Right ventricle myocardium superior (tissue), 1 donor: ENCODE data around the gene HIRIP3. TPM values are rescaled to one million over a fixed set of nuclear protein-coding genes. Genes with fewer than 3 reads are reported as not detected.
"Not testable (repeated sequence)": the region's sequence is repeated elsewhere in the genome, so short reads cannot be mapped to it uniquely, and the experiment has no call there.

ENCODE experiments used
- ATAC-seq: fragments of 200-7000 bp; cut with Tn5 transposase; one replicate; pipeline ENCODE4 v1.9.1; 2020; ENCODE audit warnings: mild to moderate bottlenecking; ENCODE audit not compliant: poor library complexity
- DNase-seq: peaks from one replicate; pipeline ENCODE4 v3.0.0-alpha.2; 2020
- intact Hi-C: fragments of 100-400 bp; cut with DNase I; formaldehyde crosslinking; loops from one replicate; pipeline ENCODE4 v1.11.2; 2022
- total RNA-seq: library from RNA; stranded (reverse); fragmentation: NEBNext Ultra II Directional; extraction: Animal tissue kit (Norgen Biotek cat#: 25700); gene quantifications from one replicate; pipeline ENCODE4 v1.2.1, GENCODE V29; 2021
- donor health status: DM: no; HTN: yes; CAD: no; lungs with severe emphysema.

HIRIP3 gene
- total RNA-seq, 1 donor from 2014 or later, result 19.5 TPM

DNA sequence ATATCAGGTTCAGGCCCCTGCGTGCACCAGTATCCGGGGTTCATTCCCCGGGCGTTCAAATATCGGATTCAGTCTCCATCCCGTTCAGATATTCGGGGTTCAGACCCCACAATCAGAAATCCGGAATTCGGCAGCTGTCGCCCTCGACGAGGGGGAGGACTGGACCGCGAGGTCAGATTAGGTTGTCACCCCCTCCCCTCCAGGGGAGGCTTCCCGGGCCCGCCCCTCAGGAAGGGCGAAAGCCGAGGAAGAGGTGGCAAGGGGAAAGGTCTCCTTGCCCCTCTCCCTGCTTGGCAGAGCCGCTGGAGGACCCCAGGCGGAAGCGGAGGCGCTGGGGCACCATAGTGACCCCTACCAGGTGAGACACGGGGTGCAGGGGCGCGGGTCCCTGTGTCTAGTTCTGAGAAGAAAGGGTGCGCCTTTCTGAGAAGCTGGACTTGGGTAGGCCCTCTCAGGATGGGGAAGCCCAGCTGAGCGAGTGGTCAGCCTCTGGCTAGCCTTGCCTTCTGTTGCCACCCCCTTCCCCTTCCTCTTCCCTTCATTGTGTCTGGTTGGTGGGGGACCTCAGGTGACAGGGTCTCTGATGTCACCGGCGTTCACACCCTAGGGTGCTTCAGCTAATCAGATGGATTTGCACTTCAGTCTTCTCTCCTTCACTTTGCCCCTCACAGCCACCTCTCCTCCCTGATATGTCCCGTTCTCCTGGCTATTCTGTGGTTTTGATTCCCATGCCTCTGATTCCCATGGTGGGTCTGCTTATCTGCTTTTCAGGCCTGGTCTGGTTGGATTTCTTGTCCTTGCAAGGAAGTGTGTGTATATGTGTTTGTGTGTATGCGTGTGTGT is 20.9 kb downstream of the HIRIP3 start:
- intact Hi-C loops, result no loop called here
- DNase-seq, result peak; percentile 64
- no peak for ATAC-seq

DNA sequence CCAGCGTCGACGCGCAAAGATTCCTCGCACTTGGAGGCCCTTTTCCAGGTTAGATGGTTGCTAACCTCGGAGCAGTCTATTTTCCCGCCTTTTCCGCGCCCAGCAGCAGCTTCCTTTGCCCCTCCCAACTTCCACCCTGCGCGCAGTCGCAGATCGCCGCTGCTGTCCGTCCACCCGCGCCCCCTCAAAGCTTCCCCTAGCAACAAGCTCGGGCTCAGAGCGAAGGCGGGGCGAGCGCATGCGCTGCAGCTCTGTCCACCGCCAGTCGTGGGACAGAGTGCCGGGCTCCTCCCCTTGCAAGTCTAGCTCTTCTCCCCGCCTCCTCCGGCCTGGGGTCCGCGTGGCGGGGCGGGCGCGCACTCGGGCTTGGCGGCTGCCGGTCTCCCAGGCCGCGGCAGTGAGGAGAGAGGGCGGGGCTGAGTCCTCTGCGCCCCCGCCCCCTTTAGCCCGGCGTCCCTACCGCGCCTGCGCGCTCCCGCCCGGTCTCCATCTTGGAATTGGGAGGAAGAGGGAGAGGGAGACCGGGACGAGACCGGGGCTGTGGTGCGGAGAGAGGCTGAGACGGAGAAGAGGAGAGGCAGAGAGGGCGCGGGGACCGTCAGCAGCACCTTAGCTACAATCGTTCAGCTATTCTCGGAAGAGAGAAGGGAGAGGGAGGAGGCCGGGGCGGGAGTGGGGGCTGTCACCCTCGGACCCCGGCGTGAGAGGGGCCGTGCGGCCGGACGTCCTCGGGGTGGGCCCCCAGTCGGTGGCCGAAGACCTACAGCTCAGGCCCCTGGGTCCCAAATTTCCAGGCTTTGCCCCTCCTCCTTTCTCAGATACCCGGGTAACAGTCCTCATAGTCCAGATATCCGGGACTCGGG is 21.8 kb downstream of the HIRIP3 start, which contains the start of gene TAOK2:
TSS of gene TAOK2 (plus strand) at position 485 of the 863 bp plus-strand sequence. CDS start 3,905 bp downstream, outside the sequence.
- peak; percentile 99 for DNase-seq
- peak; percentile 99 for ATAC-seq
- intact Hi-C loops, result no loop called here

DNA sequence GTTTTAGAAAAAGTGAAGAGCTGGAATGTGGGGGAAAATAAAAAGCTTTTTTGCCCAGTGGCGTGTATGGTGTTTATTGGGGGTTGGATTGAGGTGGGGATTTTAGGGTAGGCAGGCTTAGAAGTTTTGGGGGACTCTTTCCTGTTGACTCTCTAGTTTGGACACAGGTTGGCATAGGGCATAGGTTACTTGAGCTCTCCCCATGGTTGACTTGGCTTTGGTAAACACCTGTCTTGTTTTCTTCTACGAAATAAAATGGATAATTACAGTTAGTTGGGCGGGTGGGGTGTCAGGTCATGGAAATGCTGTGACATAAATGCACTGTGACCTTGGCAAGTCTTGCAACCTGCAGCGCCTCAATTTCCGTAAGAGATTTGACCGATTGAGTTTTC is 22.4 kb downstream of the HIRIP3 start:
- intact Hi-C loops, result no loop called here
- no peak for ATAC-seq
- DNase-seq, result no peak

DNA sequence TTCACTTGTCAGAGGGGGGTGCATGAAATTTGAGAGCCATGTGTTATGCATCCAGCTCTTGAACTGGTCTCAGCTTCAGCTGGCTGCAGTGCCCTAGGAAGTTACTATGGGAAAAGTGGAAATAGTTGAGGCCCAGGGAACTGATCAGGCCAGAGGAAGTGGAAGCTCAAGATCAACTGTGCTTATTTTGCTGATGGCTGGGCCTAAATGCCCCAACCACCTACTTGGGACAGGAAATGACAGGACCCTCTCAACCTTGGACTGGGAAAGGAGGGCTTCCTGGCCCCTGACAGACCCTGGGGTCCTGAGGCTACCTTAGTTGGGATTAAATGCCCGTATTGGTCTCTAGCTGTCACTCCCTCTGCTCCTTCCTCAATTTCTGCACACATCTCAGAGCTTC is 22.9 kb downstream of the HIRIP3 start:
- intact Hi-C loops, result no loop called here
- DNase-seq, result no peak
- ATAC-seq, result no peak

DNA sequence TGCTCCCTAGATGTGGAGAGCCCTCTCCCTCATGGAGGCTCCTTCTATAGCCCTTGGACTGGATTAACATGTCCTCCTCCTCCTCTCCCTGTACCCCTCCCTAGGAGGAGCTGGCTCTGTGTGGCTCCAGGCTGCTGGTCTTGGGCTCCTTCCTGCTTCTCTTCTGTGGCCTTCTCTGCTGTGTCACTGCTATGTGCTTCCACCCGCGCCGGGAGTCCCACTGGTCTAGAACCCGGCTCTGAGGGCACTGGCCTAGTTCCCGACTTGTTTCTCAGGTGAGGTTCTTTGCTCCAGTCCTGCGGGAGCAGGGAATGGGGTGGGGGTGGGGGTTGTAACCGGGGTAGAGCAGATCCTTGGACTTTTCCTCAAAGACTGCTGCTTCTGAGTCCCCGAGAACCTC is 24.1 kb downstream of the HIRIP3 start:
- DNase-seq (no peak), ATAC-seq (no peak)
- intact Hi-C loops, result no loop called here

DNA sequence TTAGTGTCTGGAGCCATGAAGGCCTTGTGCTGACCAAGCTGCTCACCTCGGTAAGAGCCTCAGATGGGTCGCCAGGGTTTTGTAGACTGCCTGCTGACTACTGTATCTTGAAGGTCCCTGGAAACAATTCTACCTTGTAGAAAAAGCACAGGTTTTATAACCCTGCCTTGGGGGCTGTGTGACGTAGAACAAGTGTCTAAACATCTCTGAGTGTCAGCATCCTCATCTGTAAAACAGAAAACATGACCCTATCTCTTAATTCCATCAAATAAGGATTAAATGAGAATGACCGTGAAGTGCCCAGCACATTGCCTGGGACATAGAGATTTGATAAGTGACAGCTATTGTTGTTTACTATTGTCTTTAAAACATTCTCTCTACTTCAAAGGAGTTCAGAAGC is 27.2 kb downstream of the HIRIP3 start:
- intact Hi-C loops, result no loop called here
- no peak for DNase-seq
- ATAC-seq, result no peak

DNA sequence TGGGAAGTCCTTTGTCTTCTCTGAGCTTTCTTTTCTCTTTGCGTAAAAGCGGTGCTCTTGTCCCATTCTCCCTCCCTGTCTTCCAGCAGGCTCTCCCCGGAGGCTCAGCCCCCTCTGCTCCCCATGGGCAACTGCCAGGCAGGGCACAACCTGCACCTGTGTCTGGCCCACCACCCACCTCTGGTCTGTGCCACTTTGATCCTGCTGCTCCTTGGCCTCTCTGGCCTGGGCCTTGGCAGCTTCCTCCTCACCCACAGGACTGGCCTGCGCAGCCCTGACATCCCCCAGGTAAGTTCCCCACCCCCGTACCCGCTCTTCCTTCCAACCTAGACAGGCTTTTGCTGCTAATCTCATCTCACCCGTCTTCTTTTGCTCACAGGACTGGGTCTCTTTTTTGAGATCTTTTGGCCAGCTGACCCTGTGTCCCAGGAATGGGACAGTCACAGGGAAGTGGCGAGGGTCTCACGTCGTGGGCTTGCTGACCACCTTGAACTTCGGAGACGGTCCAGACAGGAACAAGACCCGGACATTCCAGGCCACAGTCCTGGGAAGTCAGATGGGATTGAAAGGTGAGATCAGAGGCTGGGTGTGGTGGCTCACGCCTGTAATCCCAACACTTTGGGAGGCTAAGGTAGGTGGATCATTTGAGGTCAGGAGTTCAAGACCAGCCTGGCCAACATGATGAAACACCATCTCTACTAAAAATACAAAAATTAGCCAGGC is 32.2 kb downstream of the HIRIP3 start:
- ATAC-seq (no peak), DNase-seq (no peak)
- intact Hi-C loops, result no loop called here

DNA sequence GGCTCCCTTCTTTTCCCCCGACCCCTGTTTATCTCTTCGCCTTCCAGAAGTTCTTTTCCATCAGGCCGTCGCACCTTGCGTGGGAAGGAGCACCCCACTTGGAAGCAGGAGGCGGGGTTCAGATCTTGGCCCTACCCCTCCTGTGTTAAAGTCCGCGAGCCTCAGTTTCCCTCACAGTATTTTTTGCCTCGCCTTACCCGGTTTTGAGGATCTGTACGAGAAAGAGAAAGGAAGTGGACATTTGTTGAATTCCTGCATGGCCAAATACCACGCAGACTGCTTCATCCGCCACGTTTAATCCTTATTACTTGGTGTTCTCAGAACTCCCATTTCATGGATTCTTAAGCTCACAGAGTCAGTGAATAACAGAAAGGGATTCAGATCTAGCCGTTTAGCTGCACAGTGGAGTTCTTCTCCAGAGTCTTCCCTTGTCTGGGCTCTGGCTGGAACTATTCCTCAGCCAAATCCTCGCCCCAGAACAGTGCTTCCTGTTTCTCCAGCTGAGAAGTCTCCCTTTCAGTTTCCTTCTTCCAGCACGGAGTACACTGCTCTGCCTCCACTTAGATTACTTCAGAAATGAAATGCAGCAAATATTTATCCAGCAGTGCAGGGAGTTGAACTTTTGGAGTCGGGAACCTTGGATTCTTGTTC is 32.9 kb downstream of the HIRIP3 start:
- DNase-seq (no peak), ATAC-seq (peak; percentile 51)
- intact Hi-C loops, result no loop called here

DNA sequence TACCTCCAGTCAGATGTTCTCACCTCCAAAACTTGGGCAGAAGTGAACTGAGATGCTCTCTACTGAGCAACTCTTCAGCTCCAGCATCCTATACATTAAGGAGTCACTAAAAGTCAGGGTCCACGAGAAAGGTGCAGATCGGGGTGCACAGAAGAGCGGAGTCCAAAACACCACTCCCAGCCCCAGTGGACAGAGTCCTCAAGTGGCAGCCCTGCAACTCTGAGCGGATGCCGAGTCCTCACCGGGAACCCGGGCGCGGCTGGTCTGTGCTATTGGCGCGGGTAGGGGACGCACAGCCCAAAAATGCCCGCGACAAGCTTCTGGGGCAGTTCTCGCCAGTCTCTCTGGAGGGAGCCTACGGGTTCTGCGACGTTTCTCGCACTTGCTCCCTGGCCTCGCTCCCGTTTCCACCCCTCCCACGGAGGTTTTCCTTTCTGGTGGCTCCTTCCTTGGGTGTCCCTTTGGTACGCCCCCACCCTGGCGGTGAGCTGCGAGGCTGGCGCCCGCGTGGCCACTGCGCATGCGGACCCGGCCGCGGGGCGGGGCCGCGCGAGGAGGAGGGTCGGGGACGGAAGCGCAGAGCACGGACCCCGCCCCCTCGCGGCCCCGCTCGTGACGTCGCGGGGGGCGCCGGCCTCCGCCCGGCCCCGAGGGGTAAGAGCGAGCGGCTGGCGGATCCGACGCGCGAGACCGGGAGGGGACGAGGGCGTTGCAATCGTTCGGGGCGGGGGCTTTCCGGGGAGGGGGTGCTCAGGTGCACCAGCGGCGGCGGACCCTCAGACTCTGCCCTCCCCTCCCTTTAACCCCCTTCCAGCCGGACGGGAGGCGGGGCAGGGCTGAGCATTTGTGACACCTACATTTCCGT is 33.7 kb downstream of the HIRIP3 start, which contains the start of gene TMEM219:
TSS of gene TMEM219 (plus strand) at position 601 of the 865 bp plus-strand sequence. CDS start 1,065 bp downstream, outside the sequence.
- ATAC-seq, result peak; percentile 99
- intact Hi-C loops, result loop anchor here (2.0 kb wide), 1 partner anchor 35 kb away; the partner anchor contains the start of gene KCTD13
- peak; percentile 96 for DNase-seq

DNA sequence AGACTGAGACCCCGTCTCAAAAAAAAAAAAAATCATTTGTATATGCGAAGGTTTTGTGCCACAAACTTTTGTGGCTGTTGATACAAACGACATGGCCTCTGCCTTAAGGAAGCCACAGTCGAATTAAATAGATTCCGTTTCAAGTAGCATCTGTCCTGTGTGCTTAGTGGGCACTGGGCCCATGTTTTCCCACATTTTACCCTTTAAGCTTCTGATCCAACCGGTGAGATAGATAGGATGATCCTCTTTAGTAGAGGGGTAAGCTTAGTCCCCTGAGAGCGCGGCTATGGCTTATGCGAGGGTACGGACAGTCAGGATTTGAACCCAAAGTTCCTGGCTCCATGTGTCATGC is 34.3 kb downstream of the HIRIP3 start:
- ATAC-seq (no peak), DNase-seq (no peak)
- intact Hi-C loops, result loop anchor here (2.0 kb wide), 1 partner anchor 34 kb away; the partner anchor contains the start of gene KCTD13

DNA sequence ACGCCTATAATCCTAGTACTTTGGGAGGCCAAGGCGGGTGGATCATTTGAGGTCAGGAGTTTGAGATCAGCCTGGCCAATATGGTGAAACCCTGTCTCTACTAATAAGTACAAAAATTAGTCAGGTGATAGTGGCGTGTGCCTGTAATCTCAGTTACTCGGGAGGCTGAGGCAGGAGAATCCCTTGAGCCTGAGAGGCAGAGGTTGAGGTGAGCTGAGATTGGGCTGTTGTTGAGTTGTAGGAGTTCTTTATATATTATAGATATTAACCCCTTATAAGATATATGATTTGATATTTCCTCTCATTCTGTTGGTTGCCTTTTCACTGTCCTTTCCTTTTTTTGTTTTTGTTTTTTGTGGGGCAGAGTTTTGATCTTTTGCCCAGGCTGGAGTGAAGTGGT is 35.6 kb downstream of the HIRIP3 start:
- ATAC-seq, DNase-seq: not testable (repeated sequence)
- intact Hi-C loops, result loop anchor here (2.0 kb wide), 1 partner anchor 33 kb away; the partner anchor contains the start of gene KCTD13

DNA sequence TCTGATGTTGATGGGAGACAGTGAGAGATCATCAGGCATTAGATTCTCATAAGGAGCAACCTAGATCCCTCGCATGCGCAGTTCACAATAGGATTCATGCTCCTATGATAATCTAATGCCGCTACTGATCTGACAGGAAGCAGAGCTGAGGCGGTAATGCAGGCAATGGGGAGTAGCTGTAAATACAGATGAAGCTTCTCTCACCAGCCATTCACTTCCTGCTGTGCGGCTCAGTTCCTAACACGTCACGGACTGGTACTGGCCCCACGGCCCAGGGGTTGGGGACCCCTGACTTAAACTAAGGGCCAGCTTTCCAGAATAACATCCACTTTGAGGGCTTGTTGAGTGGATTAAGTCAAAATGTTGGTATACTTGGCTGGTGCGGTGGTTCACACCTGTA is 36.1 kb downstream of the HIRIP3 start:
- no peak for ATAC-seq
- intact Hi-C loops, result no loop called here
- no peak for DNase-seq

DNA sequence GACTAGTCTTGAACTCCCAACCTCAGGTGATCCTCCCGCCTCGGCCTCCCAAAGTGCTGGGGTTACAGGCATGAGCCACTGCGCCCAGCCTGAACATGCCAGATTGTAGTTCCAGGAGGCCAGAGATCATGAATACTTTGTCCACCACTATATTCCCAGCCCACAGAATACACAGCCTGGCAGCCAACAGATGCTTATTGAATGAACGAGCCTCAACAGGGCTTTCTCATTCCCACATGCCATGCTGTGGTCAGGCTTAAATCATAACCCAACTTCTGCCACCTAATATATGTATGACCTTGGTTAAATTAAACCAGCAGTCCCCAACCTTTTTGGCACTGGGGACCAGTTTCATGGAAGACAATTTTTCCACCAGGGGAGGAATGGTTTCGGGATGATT is 36.7 kb downstream of the HIRIP3 start:
- intact Hi-C loops, result no loop called here
- ATAC-seq, result no peak
- DNase-seq, result no peak

DNA sequence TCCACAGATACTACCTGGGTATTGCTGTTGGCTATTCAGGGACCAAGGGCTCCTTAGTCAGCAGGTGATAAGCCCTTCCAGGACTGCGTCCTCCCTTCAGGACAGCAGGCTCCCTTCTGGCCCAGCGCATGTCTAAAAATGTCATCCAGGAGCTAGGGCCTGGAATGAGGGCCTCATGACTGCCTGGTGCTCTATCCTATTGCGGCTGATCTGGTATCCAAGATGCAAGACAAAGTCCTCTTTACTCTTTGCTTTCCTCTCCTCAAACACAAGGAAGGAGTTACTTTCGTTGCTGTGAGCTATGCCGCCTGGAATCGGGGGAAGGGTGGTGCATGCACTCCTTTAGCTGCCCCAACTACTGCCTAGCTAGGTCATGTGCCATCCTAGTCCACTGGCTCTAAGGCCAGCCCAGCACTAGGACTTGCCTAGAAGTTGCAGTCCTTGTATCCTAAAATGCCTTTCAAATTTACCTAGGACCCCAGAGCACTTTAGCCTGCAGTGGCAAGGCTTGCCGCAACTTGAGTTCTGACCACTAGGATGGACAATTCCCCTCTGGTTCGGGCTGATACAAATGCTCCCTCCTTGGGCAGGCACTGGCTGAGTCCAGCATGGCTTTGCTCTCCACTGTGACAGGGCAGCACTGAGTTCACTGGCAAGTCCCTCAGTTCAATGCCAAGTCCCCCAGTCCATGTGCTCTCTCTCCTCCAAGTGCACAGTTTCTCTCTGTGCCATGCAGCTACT is 43.6 kb downstream of the HIRIP3 start:
- intact Hi-C loops, result no loop called here
- DNase-seq (no peak), ATAC-seq (no peak)

DNA sequence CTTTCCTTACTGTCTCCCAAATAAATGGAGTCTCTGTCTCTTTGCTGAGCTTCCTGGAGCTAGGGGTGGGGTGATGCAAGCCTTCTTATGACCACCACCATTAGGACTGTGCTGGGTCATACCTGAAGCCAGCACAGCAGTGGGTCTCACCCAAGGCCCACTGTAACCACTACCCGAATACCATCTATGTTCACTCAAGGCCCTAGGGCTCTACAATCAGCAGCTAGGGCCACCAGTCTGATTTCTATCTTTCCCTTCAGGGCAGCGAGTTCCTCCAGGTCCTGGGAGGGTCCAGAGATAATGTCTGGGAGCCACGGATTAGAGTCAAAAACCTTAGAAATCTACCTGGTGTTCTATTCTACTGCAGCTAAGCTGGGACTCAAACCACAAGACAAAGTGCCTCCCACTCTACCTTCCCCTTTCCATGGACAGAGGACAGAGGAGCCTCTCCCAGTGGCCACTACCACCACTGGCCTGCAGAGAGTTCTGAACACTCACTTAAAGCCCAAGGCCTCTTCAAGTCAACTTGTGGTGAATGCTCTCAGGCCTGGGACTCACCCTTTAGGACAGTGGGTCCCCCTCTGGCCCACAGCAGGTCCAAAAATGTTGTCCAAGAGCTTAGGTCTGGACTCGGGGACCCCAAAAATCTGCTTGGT is 44.5 kb downstream of the HIRIP3 start:
- DNase-seq (no peak), ATAC-seq (no peak)
- intact Hi-C loops, result no loop called here

DNA sequence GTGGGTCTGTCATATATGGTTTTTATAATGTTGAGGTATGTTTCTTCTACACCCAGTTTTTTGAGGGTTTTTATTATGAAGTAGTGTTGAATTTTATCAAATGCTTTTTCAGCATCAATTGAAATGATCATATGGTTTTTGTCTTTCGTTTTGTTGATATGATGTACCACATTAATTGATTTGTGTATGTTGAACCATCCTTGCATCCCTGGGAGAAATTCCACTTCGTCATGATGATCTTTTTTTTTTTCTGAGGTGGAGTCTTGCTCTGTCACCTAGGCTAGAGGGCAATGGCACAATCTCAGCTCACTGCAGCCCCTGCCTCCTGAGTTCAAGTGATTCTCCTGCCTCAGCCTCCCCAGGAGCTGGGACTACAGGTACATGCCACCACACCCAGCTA is 47.5 kb downstream of the HIRIP3 start:
- DNase-seq (no peak), ATAC-seq (no peak)
- intact Hi-C loops, result no loop called here
